IPS-NIHi11 (cell line): ENCODE results near the gene KCNA4.
"Not testable (repeated sequence)": the region's sequence is repeated elsewhere in the genome, so short reads cannot be mapped to it uniquely, and the experiment has no call there.

Experiments used
- DNase-seq: peaks from one replicate; pipeline ENCODE4 v3.0.0; 2012; ENCODE audit warnings: mixed read lengths, low spot score

The KCNA4 gene

DNA sequence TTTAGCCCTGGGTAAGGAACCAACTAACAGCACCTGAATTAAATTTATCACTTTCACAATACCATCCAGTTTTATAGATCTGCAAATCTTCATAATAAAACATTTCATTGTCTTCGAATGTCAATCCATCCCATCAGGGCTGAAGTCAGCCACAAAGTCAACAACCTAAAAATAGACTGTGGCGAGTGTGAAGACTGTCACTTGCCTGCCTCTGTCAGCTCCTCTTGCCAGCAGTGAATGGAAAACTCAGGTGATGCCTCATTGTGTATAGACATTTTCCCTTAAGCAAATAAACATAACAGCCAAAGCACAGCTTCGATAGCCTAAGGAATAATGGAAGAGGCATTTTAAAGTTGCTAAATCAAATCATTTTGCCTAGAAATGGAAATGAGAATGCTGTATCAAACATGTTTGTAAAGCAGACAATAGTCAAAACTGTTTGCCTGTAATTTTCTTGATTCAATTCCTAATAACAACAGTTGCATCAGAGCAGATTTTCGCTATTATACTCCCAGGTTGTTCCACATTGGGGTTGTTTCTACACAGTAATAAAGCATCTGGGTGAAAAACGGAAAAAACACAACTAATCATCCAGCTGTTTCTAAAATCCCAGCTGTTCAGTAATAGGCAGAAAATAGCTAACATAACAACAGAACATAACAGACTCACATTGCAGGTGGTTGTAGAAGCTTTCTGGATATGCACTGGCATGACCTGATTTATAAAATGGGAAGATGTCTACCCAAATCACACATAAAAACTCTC, 15.7 kb downstream of the KCNA4 start:
- DNase-seq = no peak

DNA sequence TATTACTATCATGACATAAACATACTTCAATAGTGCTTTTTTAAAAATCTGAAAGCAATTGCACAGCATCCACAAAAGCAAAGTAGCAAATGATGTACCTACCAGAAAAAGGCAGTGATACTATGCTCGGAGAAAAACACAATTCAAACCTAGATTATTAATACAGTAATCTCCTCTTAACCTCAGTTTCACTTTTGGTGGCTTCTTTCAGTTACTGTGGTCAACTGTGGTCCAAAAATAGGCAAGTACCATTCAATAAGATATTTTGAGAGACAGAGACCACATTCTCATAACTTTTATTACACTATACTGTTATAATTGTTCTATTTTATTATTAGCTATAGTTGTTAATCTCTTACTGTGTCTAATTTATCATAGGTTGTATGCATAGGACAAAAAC, 20.8 kb downstream of the KCNA4 start:
- no peak for DNase-seq

DNA sequence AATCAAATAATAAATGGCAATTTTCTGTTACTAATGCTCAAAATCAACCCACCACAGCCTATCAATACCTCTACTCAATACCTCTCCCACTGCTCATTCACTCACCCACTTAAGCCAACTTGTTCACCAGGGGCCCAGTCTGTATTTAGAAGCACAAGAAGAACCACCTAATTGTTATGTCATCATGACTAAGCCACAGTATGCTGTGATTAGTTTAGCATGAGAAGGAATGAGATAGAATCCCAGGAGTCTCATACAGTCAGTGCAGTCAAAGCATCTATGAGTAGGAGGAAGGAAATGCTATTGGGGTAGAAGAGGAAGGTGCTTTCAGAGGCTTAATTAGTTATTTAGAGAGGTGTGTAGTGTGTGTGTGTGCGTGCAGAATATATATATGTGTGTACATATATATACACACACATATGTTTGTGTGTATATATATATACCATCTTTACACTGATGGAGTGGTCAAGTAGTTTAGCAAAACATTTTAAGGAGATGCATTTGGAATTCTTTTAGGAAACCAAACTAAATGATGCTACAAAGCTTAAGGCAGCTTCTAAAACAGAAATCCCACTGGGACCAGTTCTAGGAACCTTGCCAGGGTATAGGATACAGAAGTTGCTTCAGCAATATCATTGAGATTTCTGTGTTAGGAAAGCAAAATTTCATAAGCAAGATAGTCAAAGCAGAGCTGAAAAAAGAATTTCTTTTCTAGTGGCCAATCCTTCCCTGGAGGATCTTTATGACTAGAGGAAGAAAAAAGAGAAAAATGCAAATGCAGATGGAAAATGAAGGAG, 27.5 kb downstream of the KCNA4 start:
- no peak for DNase-seq

DNA sequence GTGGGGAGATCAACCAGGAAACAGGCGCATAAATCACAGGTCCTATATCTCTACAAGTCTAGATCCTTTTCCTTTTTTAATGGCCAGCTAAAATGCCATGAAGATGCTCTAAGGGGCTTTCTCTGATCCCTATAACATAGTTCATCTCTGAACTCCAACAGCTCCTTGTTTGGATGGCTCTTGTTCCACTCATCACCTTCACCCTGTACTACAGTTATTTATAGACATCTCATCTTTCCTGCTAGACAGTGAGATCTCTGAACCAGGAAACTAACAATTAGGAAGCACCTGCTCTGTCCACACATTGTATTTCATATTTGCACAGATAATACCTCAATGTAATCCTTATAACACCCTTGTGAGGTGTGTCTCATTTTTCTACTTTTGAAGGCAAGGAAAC, 31.6 kb downstream of the KCNA4 start:
- DNase-seq = no peak

GRCh38 chr11:29984544-29984943, 32.3 kb downstream of the KCNA4 start:
- no peak for DNase-seq

GRCh38 chr11:29978549-29978948, 38.3 kb downstream of the KCNA4 start:
- DNase-seq = no peak

GRCh38 chr11:29975580-29975979, 41.2 kb downstream of the KCNA4 start:
- DNase-seq = not testable (repeated sequence)

- DNase-seq = no peak
Observed at GRCh38 chr11:29963796-29964195, 53.0 kb downstream of the KCNA4 start.

DNA sequence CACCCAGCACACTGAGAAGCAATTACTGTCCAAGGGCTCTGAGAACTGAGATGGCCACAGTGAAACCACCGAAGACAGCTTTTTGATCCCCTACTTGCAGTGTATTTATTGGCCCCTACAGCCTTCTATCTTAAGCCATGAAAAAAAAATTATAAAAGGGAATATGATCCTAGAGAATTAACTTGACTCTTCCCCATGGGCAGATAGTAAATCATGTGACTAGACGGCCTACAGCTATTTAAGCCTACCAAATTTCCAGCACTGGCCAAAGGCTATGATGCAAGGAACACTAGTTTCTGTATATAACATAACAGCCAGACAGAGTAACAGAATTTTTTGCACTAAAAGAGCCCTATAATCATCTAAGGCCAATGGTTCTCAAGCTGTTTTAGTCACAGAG, 53.8 kb downstream of the KCNA4 start:
- DNase-seq = no peak

DNA sequence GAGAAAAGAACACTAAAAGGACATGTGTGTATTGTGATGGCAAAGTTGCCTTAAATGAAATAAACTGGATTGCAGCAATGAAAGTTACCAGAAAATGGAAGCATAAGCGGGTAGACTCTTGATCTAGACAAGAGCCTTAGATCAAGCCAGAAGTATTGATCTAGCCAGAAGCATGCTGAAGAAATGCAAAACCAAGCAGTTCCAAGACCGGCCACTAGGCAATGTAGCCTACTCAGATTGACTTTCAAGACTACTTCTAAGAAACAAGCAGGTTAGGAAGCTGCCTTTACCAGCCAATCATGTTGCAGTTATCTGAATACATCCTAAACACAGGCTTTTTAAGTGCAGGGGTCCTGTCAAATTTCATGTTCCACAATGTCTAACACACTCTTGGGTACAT, 54.6 kb downstream of the KCNA4 start:
- DNase-seq = peak; percentile 45
